ENCODE measurements around the gene PCDHA2. TPM values are rescaled to one million over a fixed set of nuclear protein-coding genes. Genes with fewer than 3 reads are reported as not detected.
"Not testable (repeated sequence)": the region's sequence is repeated elsewhere in the genome, so short reads cannot be mapped to it uniquely, and the experiment has no call there.

Gene PCDHA2
- total and polyA plus RNA-seq, 2 donors (not counting 3 experiments of a cell fraction or from before 2014, with no cell fraction given), result not detected

DNA sequence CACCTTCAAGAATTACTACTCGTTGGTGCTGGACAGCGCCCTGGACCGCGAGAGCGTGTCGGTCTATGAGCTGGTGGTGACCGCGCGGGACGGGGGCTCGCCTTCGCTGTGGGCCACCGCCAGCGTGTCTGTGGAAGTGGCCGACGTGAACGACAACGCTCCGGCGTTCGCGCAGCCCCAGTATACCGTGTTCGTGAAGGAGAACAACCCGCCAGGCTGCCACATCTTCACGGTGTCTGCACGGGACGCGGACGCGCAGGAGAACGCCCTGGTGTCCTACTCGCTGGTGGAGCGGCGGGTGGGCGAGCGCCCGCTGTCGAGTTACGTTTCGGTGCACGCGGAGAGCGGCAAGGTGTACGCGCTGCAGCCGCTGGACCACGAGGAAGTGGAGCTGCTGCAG is 28.3 kb downstream of the PCDHA2 start:
- intact Hi-C loops (cut with micrococcal nuclease), result loop anchor here (1.0 kb wide), 1 partner anchor 218 kb away; no protein-coding TSS in a partner anchor

GRCh38 chr5:140823475-140823874 is 28.8 kb downstream of the PCDHA2 start:
- CTCF ChIA-PET, result no interaction called here
- BruUV-seq (replicated peaks), result no TSS peak
- no peak for TF ChIP-seq MYC (IDR thresholded peaks at IDR 0.05; ENCODE audit: low read depth, low read length)
- TF ChIP-seq, protein P1, sequence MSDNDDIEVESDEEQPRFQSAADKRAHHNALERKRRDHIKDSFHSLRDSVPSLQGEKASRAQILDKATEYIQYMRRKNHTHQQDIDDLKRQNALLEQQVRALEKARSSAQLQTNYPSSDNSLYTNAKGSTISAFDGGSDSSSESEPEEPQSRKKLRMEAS (IDR thresholded peaks at IDR 0.05; ENCODE audit: insufficient read depth, insufficient read length), result no peak
- TF ChIP-seq EZH2 (IDR thresholded peaks at IDR 0.05; ENCODE audit: borderline replicate concordance, low read depth, low read length, severe bottlenecking), result no peak
- no peak for TF ChIP-seq FOS (IDR thresholded peaks at IDR 0.05; ENCODE audit: borderline replicate concordance, insufficient read depth, low read length)
- TF ChIP-seq POLR2AphosphoS5 (IDR thresholded peaks at IDR 0.05; ENCODE audit: insufficient read depth, low read depth, low read length), result no peak
- TF ChIP-seq GATA2 (IDR thresholded peaks at IDR 0.05; ENCODE audit: insufficient read depth, insufficient read length, low read depth, low read length), result no peak
- no peak for TF ChIP-seq CTCF (IDR thresholded peaks at IDR 0.05; ENCODE audit: extremely low read depth in 1 of 2, insufficient read depth in 1 of 2, low read depth in 1 of 2, low read length in 2 of 2)
- TF ChIP-seq JUN (IDR thresholded peaks at IDR 0.05; ENCODE audit: borderline replicate concordance, insufficient read depth, insufficient read length, low read depth), result no peak
- TF ChIP-seq POLR2A (IDR thresholded peaks at IDR 0.05; ENCODE audit: low read depth, low read length), result no peak
- DNase-seq (ENCODE audit: low read depth, low spot score) (no peak), FAIRE-seq (no peak)
- intact Hi-C loops (cut with micrococcal nuclease) (no loop called here), dilution Hi-C loops (cut with MboI; ENCODE audit: extremely low pct_ligation_motif_present, low sequenced_read_pairs) (no loop called here)
- Histone ChIP-seq H3K36me3 (ENCODE audit: control insufficient read depth in 2 of 2, extremely low read depth in 1 of 2, insufficient read depth in 2 of 2, low read length in 2 of 2) (no peaks in the 10 kb centered on the region), H3K9ac (replicated peaks; ENCODE audit: extremely low read depth, insufficient read depth, low read length) (no peak overlapping the region), H3K4me3 (replicated peaks in 1 of 3; ENCODE audit: insufficient read depth in 1 of 3, low read depth in 1 of 3, low read length in 3 of 3) (no peak overlapping the region), H2AFZ (ENCODE audit: low read depth, low read length) (no peak overlapping the region), H3K4me1 (ENCODE audit: control insufficient read depth, extremely low read depth, insufficient read depth, low read length) (no peaks in the 10 kb centered on the region), H3K27me3 (ENCODE audit: control insufficient read depth in 2 of 2, insufficient read depth in 2 of 2, low read length in 2 of 2) (no peaks in the 10 kb centered on the region), H3K9me3 (replicated peaks; ENCODE audit: control insufficient read depth, insufficient read depth, low read length) (no peaks in the 10 kb centered on the region), H4K20me1 (replicated peaks; ENCODE audit: control insufficient read depth, extremely low read depth, insufficient read depth, low read length) (no peaks in the 10 kb centered on the region), H3K27ac (ENCODE audit: insufficient read depth, low read depth, low read length) (no peak overlapping the region), H3K79me2 (ENCODE audit: control insufficient read depth, insufficient read depth, low read length) (no peaks in the 10 kb centered on the region), H3K9me1 (replicated peaks; ENCODE audit: control insufficient read depth, extremely low read depth, insufficient read depth, low read length) (no peaks in the 10 kb centered on the region), H3K4me2 (ENCODE audit: insufficient read depth, low read length) (no peak overlapping the region)
- POLR2A ChIA-PET, result no interaction called here

More for the DNA sequence above, 28.3 kb downstream of the PCDHA2 start:
- H3K9me3 ChIP-seq (replicated peaks; ENCODE audit: control insufficient read depth, insufficient read depth, low read length); H3K79me2 ChIP-seq (ENCODE audit: control insufficient read depth, insufficient read depth, low read length); H3K4me3 ChIP-seq (replicated peaks in 1 of 3; ENCODE audit: insufficient read depth in 1 of 3, low read depth in 1 of 3, low read length in 3 of 3); H3K9ac ChIP-seq (replicated peaks; ENCODE audit: extremely low read depth, insufficient read depth, low read length); H3K27me3 ChIP-seq (ENCODE audit: control insufficient read depth in 2 of 2, insufficient read depth in 2 of 2, low read length in 2 of 2); BruUV-seq (replicated peaks); dilution Hi-C loops (cut with MboI; ENCODE audit: extremely low pct_ligation_motif_present, low sequenced_read_pairs); H4K20me1 ChIP-seq (replicated peaks; ENCODE audit: control insufficient read depth, extremely low read depth, insufficient read depth, low read length); CTCF ChIA-PET; H3K36me3 ChIP-seq (ENCODE audit: control insufficient read depth in 2 of 2, extremely low read depth in 1 of 2, insufficient read depth in 2 of 2, low read length in 2 of 2); POLR2A ChIA-PET; FAIRE-seq; H3K4me1 ChIP-seq (ENCODE audit: control insufficient read depth, extremely low read depth, insufficient read depth, low read length); H3K9me1 ChIP-seq (replicated peaks; ENCODE audit: control insufficient read depth, extremely low read depth, insufficient read depth, low read length); DNase-seq (ENCODE audit: low read depth, low spot score); H3K27ac ChIP-seq (ENCODE audit: insufficient read depth, low read depth, low read length); H3K4me2 ChIP-seq (ENCODE audit: insufficient read depth, low read length); H2AFZ ChIP-seq (ENCODE audit: low read depth, low read length): not testable (repeated sequence)

Measured in endothelial cell of umbilical vein (primary cell).